ENCODE measurements around the gene REPIN1. TPM values are rescaled to one million over a fixed set of nuclear protein-coding genes. Genes with fewer than 3 reads are reported as not detected.
A peak's percentile ranks its signal among the peaks of the same experiment; 100 is the strongest.

The REPIN1 gene
- total RNA-seq (2021), result 113 and 114 TPM in 2 replicates
- percentile 72 among the genes with signal in this experiment for Bru-seq, nascent RNA
- BruChase-seq, experiment 1, labeled RNA remaining after a 2-hour chase, result percentile 93 among the genes with signal in this experiment
- percentile 97 among the genes with signal in this experiment for BruChase-seq, experiment 2, labeled RNA remaining after a 6-hour chase
- long read RNA-seq, transcript REPIN1-214 (3 exons, 2,058 nt), result minor isoform, 37 of 194 reads
- long read RNA-seq, transcript REPIN1-207 (2 exons, 1,064 nt), result minor isoform, 14 of 194 reads
- long read RNA-seq, transcript REPIN1-202 (1 exons, 2,876 nt), result minor isoform, 38 of 194 reads
- long read RNA-seq, transcript REPIN1-203 (2 exons, 2,969 nt), result major isoform, 46 of 194 reads
- long read RNA-seq, partial matches to known transcripts, result 0 of 194 reads
- long read RNA-seq, other reads (novel, unspliced or antisense), result 38 of 194 reads

GRCh38 chr7:150368096-150368883 lies at the start of gene REPIN1:
TSS of gene REPIN1 (plus strand) at chr7:150368822. CDS start at chr7:150369712, 890 bp downstream.
- no TSS peak for BruUV-seq (replicated peaks)
- H3K36me3 ChIP-seq (ENCODE audit: insufficient read depth, low read length, poor library complexity, severe bottlenecking), result peaks cover 14% of the 10 kb centered on the region
- no peak for TF ChIP-seq EZH2 (IDR thresholded peaks at IDR 0.05; ENCODE audit: borderline replicate concordance, low read depth, low read length, poor library complexity, severe bottlenecking)
- TF ChIP-seq, protein P1, sequence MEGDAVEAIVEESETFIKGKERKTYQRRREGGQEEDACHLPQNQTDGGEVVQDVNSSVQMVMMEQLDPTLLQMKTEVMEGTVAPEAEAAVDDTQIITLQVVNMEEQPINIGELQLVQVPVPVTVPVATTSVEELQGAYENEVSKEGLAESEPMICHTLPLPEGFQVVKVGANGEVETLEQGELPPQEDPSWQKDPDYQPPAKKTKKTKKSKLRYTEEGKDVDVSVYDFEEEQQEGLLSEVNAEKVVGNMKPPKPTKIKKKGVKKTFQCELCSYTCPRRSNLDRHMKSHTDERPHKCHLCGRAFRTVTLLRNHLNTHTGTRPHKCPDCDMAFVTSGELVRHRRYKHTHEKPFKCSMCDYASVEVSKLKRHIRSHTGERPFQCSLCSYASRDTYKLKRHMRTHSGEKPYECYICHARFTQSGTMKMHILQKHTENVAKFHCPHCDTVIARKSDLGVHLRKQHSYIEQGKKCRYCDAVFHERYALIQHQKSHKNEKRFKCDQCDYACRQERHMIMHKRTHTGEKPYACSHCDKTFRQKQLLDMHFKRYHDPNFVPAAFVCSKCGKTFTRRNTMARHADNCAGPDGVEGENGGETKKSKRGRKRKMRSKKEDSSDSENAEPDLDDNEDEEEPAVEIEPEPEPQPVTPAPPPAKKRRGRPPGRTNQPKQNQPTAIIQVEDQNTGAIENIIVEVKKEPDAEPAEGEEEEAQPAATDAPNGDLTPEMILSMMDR (conservative IDR thresholded peaks at IDR 0.05; ENCODE audit: low read depth, low read length), result no peak
- peaks cover 33% of the 10 kb centered on the region for H3K4me1 ChIP-seq (ENCODE audit: insufficient read depth, low read length, poor library complexity, severe bottlenecking)
- peak within 1 kb of the TSS; percentile 97 for H3K27ac ChIP-seq (ENCODE audit: low read depth, low read length, poor library complexity, severe bottlenecking)
- POLR2A ChIA-PET (ENCODE audit: low non-redundant PET), result interaction anchor here (0.6 kb wide), 1 partner anchor 43 kb away, joined by 5 read pairs; no protein-coding TSS in a partner anchor
- CTCF ChIA-PET, result no interaction called here
- peak within 1 kb of the TSS; percentile 96 for H3K4me3 ChIP-seq (ENCODE audit: low read depth, low read length, poor library complexity, severe bottlenecking)
- H3K27me3 ChIP-seq (replicated peaks; ENCODE audit: insufficient read depth, low read depth, low read length, poor library complexity), result no peaks in the 10 kb centered on the region
- DNase-seq (ENCODE audit: low spot score), result peak; percentile 89
- intact Hi-C loops (cut with micrococcal nuclease; ENCODE audit: unreplicated experiment), result no loop called here
- H3K9me3 ChIP-seq (ENCODE audit: low read depth, low read length, poor library complexity, severe bottlenecking), result no peaks in the 10 kb centered on the region

DNA sequence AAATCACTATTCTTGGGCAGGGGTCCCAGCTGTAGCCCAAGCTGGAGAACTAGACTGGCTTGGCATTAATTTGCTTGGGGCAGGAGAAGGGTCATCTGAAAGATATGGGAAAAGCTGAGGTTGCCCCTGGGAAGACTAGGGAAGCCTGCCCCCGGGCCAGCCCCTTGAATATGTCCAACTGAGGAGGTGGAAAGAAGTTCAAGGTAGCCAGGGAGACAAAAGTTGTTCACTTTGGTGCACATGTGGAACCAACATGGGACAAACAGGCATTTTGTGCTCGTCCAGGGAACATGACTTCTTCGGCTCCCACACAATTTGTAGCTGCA lies 46.9 kb upstream of the REPIN1 start:
- no peak overlapping the region for H3K4me3 ChIP-seq (ENCODE audit: low read depth, low read length, poor library complexity, severe bottlenecking)
- ChIA-PET CTCF (interaction anchor here (0.6 kb wide), 1 partner anchor 33 kb away, joined by 8 read pairs; no protein-coding TSS in a partner anchor), POLR2A (ENCODE audit: low non-redundant PET) (no interaction called here)
- H3K4me1 ChIP-seq (ENCODE audit: insufficient read depth, low read length, poor library complexity, severe bottlenecking), result peaks cover 23% of the 10 kb centered on the region
- TF ChIP-seq EZH2 (IDR thresholded peaks at IDR 0.05; ENCODE audit: borderline replicate concordance, low read depth, low read length, poor library complexity, severe bottlenecking), result no peak
- TF ChIP-seq, protein P1 (conservative IDR thresholded peaks at IDR 0.05; ENCODE audit: low read depth, low read length), result no peak
- intact Hi-C loops (cut with micrococcal nuclease; ENCODE audit: unreplicated experiment), result no loop called here
- H3K9me3 ChIP-seq (ENCODE audit: low read depth, low read length, poor library complexity, severe bottlenecking), result no peaks in the 10 kb centered on the region
- H3K27me3 ChIP-seq (replicated peaks; ENCODE audit: insufficient read depth, low read depth, low read length, poor library complexity), result no peaks in the 10 kb centered on the region
- no peak for DNase-seq (ENCODE audit: low spot score)
- peak overlapping the region; percentile 91 for H3K27ac ChIP-seq (ENCODE audit: low read depth, low read length, poor library complexity, severe bottlenecking)
- BruUV-seq (replicated peaks), result no TSS peak
- H3K36me3 ChIP-seq (ENCODE audit: insufficient read depth, low read length, poor library complexity, severe bottlenecking), result peaks cover 11% of the 10 kb centered on the region

- peaks cover 21% of the 10 kb centered on the region for H3K4me1 ChIP-seq (ENCODE audit: insufficient read depth, low read length, poor library complexity, severe bottlenecking)
- no peaks in the 10 kb centered on the region for H3K27me3 ChIP-seq (replicated peaks; ENCODE audit: insufficient read depth, low read depth, low read length, poor library complexity)
- H3K27ac ChIP-seq (ENCODE audit: low read depth, low read length, poor library complexity, severe bottlenecking), result peak overlapping the region; percentile 91
- ChIA-PET POLR2A (ENCODE audit: low non-redundant PET) (no interaction called here), CTCF (no interaction called here)
- intact Hi-C loops (cut with micrococcal nuclease; ENCODE audit: unreplicated experiment), result no loop called here
- TF ChIP-seq EZH2 (IDR thresholded peaks at IDR 0.05; ENCODE audit: borderline replicate concordance, low read depth, low read length, poor library complexity, severe bottlenecking), result no peak
- TF ChIP-seq, protein P1 (conservative IDR thresholded peaks at IDR 0.05; ENCODE audit: low read depth, low read length), result no peak
- DNase-seq (ENCODE audit: low spot score), result peak; percentile 67
- no TSS peak for BruUV-seq (replicated peaks)
- no peaks in the 10 kb centered on the region for H3K9me3 ChIP-seq (ENCODE audit: low read depth, low read length, poor library complexity, severe bottlenecking)
- H3K4me3 ChIP-seq (ENCODE audit: low read depth, low read length, poor library complexity, severe bottlenecking), result peak overlapping the region; percentile 87
- H3K36me3 ChIP-seq (ENCODE audit: insufficient read depth, low read length, poor library complexity, severe bottlenecking), result peaks cover 16% of the 10 kb centered on the region
Observed at GRCh38 chr7:150322114-150322832, 46.3 kb upstream of the REPIN1 start.

All from A673 (cell line).